PFSK-1 (cell line): ENCODE data around the gene SPNS3.

ENCODE experiments used
- POLR2AphosphoS5 ChIP-seq: IDR thresholded peaks from 2 replicates; pipeline ENCODE4 v1.6.1; 2012; ENCODE audit warnings: low read depth, mild to moderate bottlenecking, control low read depth, low read length, moderate library complexity
- REST ChIP-seq, 2 experiments: IDR thresholded peaks; 2 replicates each; pipeline versions ENCODE4 v1.6.1 to v1.8.0; 2011 to 2012; ENCODE audit warnings: low read depth in 2 of 2, low read length in 2 of 2, control low read depth in 1 of 2, inconsistent platforms in 1 of 2, mild to moderate bottlenecking in 1 of 2, moderate library complexity in 1 of 2; ENCODE audit not compliant: insufficient read depth in 1 of 2
- TAF1 ChIP-seq: IDR thresholded peaks from 2 replicates; pipeline ENCODE4 v1.6.1; 2012; ENCODE audit warnings: low read length, control low read depth, borderline replicate concordance; ENCODE audit not compliant: insufficient read depth

- TF ChIP-seq REST (IDR thresholded peaks at IDR 0.05; ENCODE audit: insufficient read depth in 1 of 2, low read depth in 2 of 2, low read length in 2 of 2) (no peak), POLR2AphosphoS5 (no peak), TAF1 (no peak)
Observed at GRCh38 chr17:4487296-4487695, 53.6 kb downstream of the SPNS3 start.
